Prostate gland (tissue), 2 donors: ENCODE results near the gene CELF4.

Source experiments
- CTCF ChIP-seq, 4 experiments: fragments of 200-600 bp in 2 of 4; fragments of 450-650 bp in 2 of 4; sonication (generic) in 2 of 4; IDR thresholded peaks; 1 replicate in 3 of 4; 2 replicates in 1 of 4; pipeline ENCODE4 v1.5.1; 2016 to 2019; ENCODE audit warnings: antibody characterized with exemption in 4 of 4, mild to moderate bottlenecking in 2 of 4, moderate library complexity in 2 of 4
- POLR2A ChIP-seq: fragments of 450-650 bp; IDR thresholded peaks from one replicate; pipeline ENCODE4 v1.6.1; 2016; ENCODE audit warnings: antibody characterized with exemption, mild to moderate bottlenecking

GRCh38 chr18:37532917-37533316, 32.7 kb downstream of the CELF4 start:
- no peak for TF ChIP-seq CTCF (IDR thresholded peaks at IDR 0.05)
- no peak for TF ChIP-seq POLR2A
